Right ventricle myocardium inferior (tissue), 1 donor: ENCODE results near the gene IER2. TPM values are rescaled to one million over a fixed set of nuclear protein-coding genes. Genes with fewer than 3 reads are reported as not detected.
A peak's percentile ranks its signal among the peaks of the same experiment; 100 is the strongest.

Source experiments
- ATAC-seq: fragments of 200-7000 bp; cut with Tn5 transposase; one replicate; pipeline ENCODE4 v1.9.1; 2020; ENCODE audit warnings: mild to moderate bottlenecking, moderate library complexity
- DNase-seq: peaks from one replicate; pipeline ENCODE4 v3.0.0; 2021; ENCODE audit errors: missing footprints
- intact Hi-C: fragments of 100-400 bp; cut with DNase I; formaldehyde crosslinking; loops from one replicate; pipeline ENCODE4 v1.11.0; 2022
- total RNA-seq: library from RNA; stranded (reverse); fragmentation: NEBNext Ultra II Directional; extraction: Animal tissue kit (Norgen Biotek cat#: 25700); gene quantifications from one replicate; pipeline ENCODE4 v1.2.1, GENCODE V29; 2021
- donor health status: DM: no; HTN: yes; CAD: no; lungs with severe emphysema.

Gene IER2
- total RNA-seq, 1 donor from 2014 or later = 18.8 TPM

DNA sequence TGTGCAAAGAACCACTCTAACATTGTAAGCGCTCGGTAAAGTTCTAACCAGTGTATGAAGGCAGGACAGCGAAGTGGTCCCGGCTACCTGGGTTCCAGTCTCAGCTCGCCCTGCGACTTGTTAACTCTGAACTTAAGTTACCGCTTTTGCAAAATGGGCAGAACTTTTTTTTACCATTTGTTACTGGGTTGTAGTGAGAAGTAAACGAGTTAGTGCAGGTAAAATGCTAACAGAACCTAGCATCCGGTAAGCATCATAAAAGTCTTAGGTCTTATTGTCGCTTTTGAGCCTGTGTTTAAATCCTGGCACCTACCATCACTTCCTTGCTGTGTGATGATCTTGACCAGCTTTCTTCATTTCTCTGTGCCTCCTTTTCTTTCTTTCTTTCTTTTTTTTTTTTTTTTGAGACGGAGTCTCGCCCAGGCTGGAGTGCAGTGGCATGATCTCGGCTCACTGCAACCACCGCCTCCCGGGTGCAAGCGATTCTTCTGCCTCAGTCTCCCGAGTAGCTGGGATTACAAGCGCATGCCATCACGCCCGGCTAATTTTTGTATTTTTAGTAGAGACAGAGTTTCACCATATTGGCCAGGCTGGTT lies 32.9 kb upstream of the IER2 start:
- DNase-seq = no peak
- ATAC-seq = no peak
- intact Hi-C loops = loop anchor here (2.0 kb wide), 2 partner anchors 14 to 34 kb away; partner anchors contain the start of genes IER2, LYL1 and STX10

- intact Hi-C loops = loop anchor here (2.0 kb wide), 2 partner anchors 15 to 33 kb away; partner anchors contain the start of genes IER2, LYL1 and STX10
- DNase-seq (peak; percentile 95), ATAC-seq (peak; percentile 95)
Observed at GRCh38 chr19:13117772-13118423, 32.3 kb upstream of the IER2 start, which contains the start of gene NACC1. TSS of gene NACC1 (plus strand) at chr19:13118264. CDS start at chr19:13135208, 16,944 bp downstream.

DNA sequence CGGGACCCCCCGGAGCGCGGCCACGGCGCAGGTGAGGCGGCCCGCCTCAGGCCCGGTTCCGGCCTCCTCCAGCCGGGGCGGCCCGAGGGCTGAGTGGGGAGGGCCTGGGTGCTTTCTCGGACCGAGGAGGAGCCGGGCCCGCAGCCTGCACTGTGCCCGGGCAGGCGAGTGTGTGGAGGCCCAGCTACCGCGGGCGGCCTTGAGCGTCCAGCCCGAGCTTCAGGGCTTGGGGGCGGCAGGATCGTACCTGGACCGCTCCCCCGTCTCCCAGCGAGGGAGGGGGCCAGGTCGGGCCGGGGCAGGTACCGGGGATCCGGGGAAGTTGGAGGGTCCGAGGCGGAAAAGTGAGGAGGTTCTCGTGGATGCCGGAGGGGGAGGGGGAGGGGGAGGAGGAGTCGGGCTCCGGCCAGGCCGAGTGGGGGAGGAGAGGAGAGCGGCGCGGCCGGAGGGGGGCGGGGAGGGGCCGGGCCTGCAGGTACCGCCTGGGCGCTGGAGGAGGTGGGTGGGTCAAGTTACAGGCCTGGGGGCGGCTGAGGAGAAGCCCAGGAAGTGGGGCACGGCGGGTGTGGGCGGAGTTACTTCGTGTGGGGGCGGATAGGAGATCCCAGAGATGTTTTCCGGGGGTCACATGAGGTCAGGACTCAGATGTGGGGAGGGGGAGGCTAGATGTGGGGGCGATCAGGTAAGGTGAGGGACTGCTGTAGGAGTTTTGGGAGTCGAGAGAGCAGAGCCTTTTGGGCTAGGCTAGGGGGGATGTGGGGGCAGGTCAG lies 31.6 kb upstream of the IER2 start:
- ATAC-seq = no peak
- no peak for DNase-seq
- intact Hi-C loops = no loop called here

- DNase-seq (no peak), ATAC-seq (no peak)
- intact Hi-C loops = loop anchor here (10.0 kb wide), 1 partner anchor 315 kb away; no protein-coding TSS in a partner anchor
Observed at GRCh38 chr19:13119627-13120026, 30.6 kb upstream of the IER2 start.

DNA sequence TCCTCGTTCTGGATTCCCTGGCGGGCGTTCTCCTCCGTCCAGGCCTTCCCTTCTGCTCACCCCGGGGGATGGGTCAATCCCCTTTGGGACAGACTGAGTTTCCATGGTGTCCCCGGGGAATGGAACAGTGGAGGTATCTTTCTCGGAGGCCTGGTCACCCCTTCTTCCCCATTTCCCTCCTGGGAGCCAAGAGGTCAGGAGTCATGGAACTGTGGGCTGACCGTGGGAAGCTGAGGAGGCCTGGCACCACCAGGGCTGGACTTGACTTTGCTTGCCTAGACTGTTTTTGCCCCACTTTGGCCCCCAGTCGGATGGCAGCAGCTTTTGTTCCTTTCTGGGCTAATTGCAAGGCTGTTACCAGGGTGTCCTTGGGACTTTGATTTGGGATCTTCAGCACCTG lies 30.2 kb upstream of the IER2 start:
- no peak for DNase-seq
- intact Hi-C loops = loop anchor here (10.0 kb wide), 1 partner anchor 315 kb away; no protein-coding TSS in a partner anchor
- no peak for ATAC-seq

GRCh38 chr19:13120817-13121216 lies 29.4 kb upstream of the IER2 start:
- intact Hi-C loops = loop anchor here (10.0 kb wide), 1 partner anchor 314 kb away; no protein-coding TSS in a partner anchor
- ATAC-seq (no peak), DNase-seq (no peak)

DNA sequence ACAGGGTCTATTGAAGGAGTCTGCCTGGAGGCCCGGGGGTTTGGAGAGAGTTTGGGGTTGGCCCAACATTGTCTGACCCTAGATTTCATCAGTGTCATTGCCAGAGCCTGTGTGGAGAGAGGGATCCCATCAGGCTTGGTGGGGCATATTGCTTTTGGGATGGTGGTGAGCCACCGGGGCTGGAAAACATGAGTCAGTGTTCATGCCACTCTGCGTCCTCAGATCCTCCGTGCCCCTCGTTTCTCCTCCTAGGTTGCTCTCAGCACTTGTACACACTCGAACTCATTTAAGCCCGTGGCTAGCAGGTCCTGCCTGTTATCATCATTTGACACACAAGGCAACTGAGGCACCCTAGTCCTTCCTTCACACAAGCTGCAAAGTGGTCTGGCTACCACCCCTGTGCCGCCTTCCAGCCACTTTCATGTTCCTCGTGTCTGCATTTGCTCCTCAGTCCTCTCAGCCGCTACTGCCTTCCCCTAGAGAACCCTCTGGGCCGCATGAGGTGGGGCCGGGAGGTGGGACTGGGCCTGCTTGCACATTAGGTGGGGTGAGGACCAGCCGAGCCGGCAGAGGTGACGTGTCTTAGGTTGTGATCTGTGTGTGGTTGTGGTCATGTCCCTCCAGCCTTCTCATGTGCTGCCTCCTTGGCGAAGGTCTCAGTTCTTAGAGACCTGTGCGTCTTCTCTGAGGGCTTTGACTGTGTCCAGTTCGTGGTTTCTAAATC lies 28.5 kb upstream of the IER2 start:
- intact Hi-C loops = loop anchor here (10.0 kb wide), 1 partner anchor 313 kb away; no protein-coding TSS in a partner anchor
- ATAC-seq (no peak), DNase-seq (no peak)

GRCh38 chr19:13122275-13122878 lies 27.8 kb upstream of the IER2 start:
- intact Hi-C loops = loop anchor here (10.0 kb wide), 1 partner anchor 312 kb away; no protein-coding TSS in a partner anchor
- DNase-seq (no peak), ATAC-seq (no peak)

- ATAC-seq = no peak
- intact Hi-C loops = loop anchor here (10.0 kb wide), 1 partner anchor 312 kb away; no protein-coding TSS in a partner anchor
Observed at GRCh38 chr19:13122980-13123957, 26.9 kb upstream of the IER2 start.

DNA sequence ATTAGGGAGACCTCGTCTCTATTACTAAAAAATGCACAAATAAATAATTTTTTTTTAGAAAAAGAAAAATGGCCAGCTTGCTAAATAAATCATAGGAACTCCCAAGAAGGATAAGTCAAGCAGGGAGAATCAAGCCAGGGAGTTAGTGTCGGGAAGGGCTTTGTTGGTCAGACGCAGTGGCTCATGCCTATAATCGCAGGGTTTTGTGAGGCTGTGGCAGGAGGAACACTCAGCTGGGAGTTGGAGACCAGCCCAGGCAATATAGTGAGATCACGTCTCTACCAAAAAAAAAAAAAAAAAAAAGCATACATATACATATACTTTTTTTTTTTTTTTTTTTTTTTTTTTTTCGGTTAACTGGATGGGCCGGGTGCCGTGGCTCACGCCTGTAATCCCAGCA lies 23.2 kb upstream of the IER2 start:
- intact Hi-C loops = loop anchor here (10.0 kb wide), 1 partner anchor 308 kb away; no protein-coding TSS in a partner anchor
- no peak for ATAC-seq

More at GRCh38 chr19:13122980-13123957, 26.9 kb upstream of the IER2 start:
- no peak for DNase-seq

DNA sequence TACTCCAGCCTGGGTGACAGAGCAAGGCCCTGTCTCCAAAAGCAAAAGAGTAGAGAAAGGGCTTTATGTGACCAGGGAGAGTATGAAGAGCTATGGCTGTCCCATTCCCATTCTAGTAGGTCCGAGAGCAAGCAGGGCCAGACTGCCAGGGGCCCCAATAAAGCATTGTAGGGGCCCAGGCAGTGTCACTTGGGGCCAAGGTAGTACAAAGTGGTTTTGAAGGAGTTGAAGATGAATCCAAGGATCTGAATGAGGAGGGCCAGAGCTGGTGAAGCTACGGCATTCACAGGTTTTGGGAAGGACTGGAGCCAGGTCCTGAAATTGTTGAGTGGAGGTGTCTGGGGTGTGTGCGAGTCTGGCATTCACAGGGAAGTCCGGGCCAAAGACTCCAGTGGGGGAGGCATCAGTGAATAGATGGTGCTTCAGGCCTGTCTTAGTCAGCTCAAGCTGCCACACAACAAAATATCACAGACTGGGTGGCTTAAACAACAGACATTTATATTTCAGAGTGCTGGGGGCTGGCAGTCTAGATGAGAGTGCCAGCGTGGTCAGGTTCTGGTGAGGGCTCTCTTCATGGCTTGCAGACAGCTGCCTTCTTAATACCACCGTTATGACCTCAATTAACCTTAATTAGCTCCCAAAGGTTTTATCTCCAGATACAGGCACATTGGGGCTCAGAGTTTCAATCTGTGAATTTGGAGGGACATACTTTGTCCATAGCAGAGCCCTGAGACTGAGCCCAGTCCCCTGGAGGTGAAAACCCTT lies 22.2 kb upstream of the IER2 start:
- ATAC-seq (no peak), DNase-seq (no peak)
- intact Hi-C loops = loop anchor here (10.0 kb wide), 1 partner anchor 307 kb away; no protein-coding TSS in a partner anchor

More for the DNA sequence above, 23.2 kb upstream of the IER2 start:
- DNase-seq = no peak

DNA sequence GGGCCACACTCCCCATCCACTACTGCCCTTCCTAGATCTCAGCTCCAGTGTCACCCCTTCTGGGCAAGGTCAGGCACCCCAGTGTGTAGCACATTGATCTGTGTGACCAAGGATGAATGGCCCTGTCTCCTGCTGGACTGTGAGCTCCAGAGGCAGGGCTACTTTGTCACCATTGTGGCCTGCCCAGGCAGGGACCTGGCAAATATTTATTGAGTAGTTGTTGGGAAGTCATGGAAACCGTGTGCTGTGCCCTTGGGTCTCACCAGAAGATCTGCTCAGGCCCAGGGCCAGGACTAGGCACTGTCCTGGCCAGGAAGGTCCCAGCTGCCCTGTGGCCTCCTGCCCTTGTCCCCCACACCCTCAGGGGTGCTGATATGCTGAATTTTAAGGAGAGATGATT lies 21.6 kb upstream of the IER2 start:
- peak; percentile 37 for ATAC-seq
- intact Hi-C loops = loop anchor here (10.0 kb wide), 1 partner anchor 306 kb away; no protein-coding TSS in a partner anchor
- no peak for DNase-seq

DNA sequence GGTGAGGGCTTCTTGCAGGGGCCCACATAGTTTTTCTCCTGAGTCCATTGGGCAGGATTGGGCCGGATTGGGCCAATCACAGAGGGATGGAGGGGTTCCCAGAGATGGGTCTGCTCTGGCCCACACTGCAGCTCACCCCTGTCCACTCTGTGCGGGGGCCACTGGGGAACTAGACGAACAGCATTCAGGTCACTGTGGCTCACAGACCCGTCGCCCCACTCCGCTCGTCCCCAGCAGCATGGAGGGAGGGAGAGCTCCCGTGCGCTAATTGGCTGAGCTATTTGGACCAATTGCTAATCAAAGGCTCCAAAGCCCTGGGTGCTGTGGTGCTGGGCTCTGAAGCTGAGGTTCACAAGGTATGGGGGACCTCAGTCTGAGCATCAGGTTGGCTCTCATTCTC lies 20.8 kb upstream of the IER2 start:
- DNase-seq = no peak
- ATAC-seq = no peak
- intact Hi-C loops = loop anchor here (10.0 kb wide), 1 partner anchor 305 kb away; no protein-coding TSS in a partner anchor

DNA sequence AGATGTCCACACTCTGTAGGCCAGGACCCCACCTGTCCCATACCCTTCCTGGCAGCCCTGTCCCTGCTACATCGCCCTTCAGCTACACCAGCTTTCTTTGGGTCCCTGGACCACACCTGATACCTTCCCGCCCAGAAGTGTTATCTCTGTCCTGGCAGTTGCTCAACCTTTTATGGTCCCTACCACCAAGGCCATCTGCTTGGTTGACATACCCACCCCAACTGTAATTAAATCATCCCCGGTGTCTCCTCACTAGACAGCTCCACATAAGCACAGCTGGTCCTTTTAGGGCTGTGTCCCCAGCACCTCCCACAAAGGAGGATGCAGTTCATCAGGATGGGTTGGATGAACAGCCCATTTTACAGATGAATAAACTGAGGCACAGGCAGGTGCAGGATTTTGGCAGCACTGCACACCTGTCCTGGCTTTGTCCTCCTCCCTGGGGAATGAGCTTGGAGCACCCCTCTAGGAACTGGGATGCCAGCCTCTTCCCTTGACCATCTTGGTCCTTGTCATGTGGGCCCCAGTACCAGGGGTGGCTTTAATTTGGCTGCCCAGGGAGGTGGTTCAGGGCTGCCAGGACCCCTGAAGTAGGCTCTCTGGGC lies 19.2 kb upstream of the IER2 start:
- no peak for DNase-seq
- intact Hi-C loops = no loop called here
- no peak for ATAC-seq

DNA sequence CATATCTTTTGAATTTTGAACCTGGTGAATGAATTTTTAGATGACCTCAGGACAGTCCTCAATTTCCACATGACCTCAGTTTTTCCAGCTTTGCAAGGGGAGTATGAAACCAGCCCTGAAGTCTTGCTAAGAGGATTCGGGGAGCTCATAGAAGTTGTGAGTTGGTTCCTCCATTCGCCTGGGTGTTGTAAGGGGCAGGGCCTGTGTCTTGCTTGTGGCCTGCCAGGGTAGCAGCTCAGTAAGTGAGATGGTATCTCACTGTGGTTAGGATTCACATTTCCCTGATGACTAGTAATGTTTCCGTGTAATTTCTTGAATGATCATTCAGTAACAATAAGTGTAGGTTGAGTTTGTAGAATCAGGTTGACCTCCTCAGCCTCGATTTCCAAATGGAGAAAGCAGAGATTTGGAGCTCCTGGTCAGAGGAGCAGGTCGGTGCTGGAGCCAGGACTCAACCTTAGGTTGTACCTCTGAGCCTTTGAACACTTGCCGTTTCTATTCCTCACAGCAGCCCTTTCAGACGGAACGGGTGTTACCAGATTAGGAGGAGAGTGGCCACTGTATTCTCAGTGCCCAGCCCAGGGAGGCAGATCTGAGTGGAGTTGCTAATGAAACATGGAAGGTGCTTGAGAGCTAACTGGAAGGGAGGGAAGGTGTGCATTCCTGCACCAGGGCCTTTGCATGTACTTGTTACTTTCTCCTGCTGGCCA lies 17.6 kb upstream of the IER2 start:
- no peak for DNase-seq
- intact Hi-C loops = no loop called here
- ATAC-seq = no peak
